HG03280 (cell line): ENCODE data around the gene DCDC2C.

Source experiments
- ATAC-seq: cut with Tn5 transposase; IDR thresholded peaks from one replicate; pipeline ENCODE4 v1.9.1; 2021; ENCODE audit warnings: mild to moderate bottlenecking, moderate library complexity; ENCODE audit not compliant: unreplicated experiment

The DCDC2C gene

GRCh38 chr2:3708576-3708975, 5.2 kb downstream of the DCDC2C start:
- ATAC-seq = no peak

GRCh38 chr2:3709225-3709624, 5.8 kb downstream of the DCDC2C start:
- no peak for ATAC-seq

GRCh38 chr2:3712424-3712823, 9.0 kb downstream of the DCDC2C start:
- ATAC-seq = no peak

GRCh38 chr2:3712831-3713503, 9.6 kb downstream of the DCDC2C start:
- no peak for ATAC-seq

- ATAC-seq = no peak
Measured at GRCh38 chr2:3718679-3719078, 15.3 kb downstream of the DCDC2C start.

- no peak for ATAC-seq
Measured at GRCh38 chr2:3725002-3725401, 21.6 kb downstream of the DCDC2C start.

- ATAC-seq = no peak
Measured at GRCh38 chr2:3725458-3726250, 22.3 kb downstream of the DCDC2C start.

- ATAC-seq = no peak
Measured at GRCh38 chr2:3726511-3726910, 23.1 kb downstream of the DCDC2C start.

- ATAC-seq = no peak
Measured at GRCh38 chr2:3727397-3728045, 24.1 kb downstream of the DCDC2C start.

GRCh38 chr2:3728104-3729054, 25.0 kb downstream of the DCDC2C start:
- no peak for ATAC-seq

GRCh38 chr2:3729055-3729448, 25.7 kb downstream of the DCDC2C start:
- ATAC-seq = no peak

- ATAC-seq = no peak
Measured at GRCh38 chr2:3729786-3730185, 26.4 kb downstream of the DCDC2C start.

- ATAC-seq = no peak
Measured at GRCh38 chr2:3730646-3731045, 27.3 kb downstream of the DCDC2C start.

GRCh38 chr2:3731829-3732228, 28.5 kb downstream of the DCDC2C start:
- no peak for ATAC-seq

- ATAC-seq = no peak
Measured at GRCh38 chr2:3736112-3736511, 32.7 kb downstream of the DCDC2C start.

- ATAC-seq = no peak
Measured at GRCh38 chr2:3737128-3737527, 33.8 kb downstream of the DCDC2C start.

- ATAC-seq = no peak
Measured at GRCh38 chr2:3738454-3738853, 35.1 kb downstream of the DCDC2C start.

GRCh38 chr2:3739313-3739712, 35.9 kb downstream of the DCDC2C start:
- ATAC-seq = no peak

- no peak for ATAC-seq
Measured at GRCh38 chr2:3741396-3741795, 38.0 kb downstream of the DCDC2C start.

- no peak for ATAC-seq
Measured at GRCh38 chr2:3741867-3742602, 38.7 kb downstream of the DCDC2C start.
